Prostate gland (tissue), 2 donors: Measurements from ENCODE around the gene MYO5C. TPM values are rescaled to one million over a fixed set of nuclear protein-coding genes. Genes with fewer than 3 reads are reported as not detected.

ENCODE experiments used
- DNase-seq: peaks from one replicate; pipeline ENCODE4 v3.0.0-alpha.2; 2019; ENCODE audit warnings: low spot score
- H3K27ac ChIP-seq, 2 donors: fragments of 200-600 bp; sonication (generic); 2 replicates each; pipeline ENCODE4 v1.5.1; 2017 to 2019
- H3K27me3 ChIP-seq: fragments of 200-600 bp; sonication (generic); replicated peaks from 2 replicates; pipeline ENCODE4 v1.5.1; 2019; ENCODE audit not compliant: insufficient read depth
- H3K36me3 ChIP-seq, 2 donors: fragments of 200-600 bp; sonication (generic); 1 replicate in 1 of 2; 2 replicates in 1 of 2; pipeline versions ENCODE4 v1.5.1 to v1.8.1; 2017 to 2019
- H3K4me1 ChIP-seq: fragments of 200-600 bp; sonication (generic); replicated peaks from 2 replicates; pipeline ENCODE4 v1.5.1; 2019
- H3K4me3 ChIP-seq, 2 donors: fragments of 200-600 bp; sonication (generic); 2 replicates each; pipeline ENCODE4 v1.5.1; 2017 to 2019
- H3K9me3 ChIP-seq: fragments of 200-600 bp; sonication (generic); 2 replicates; pipeline ENCODE4 v1.5.1; 2017
- CTCF ChIP-seq, 4 experiments: fragments of 200-600 bp in 2 of 4; fragments of 450-650 bp in 2 of 4; sonication (generic) in 2 of 4; IDR thresholded peaks; 1 replicate in 3 of 4; 2 replicates in 1 of 4; pipeline ENCODE4 v1.5.1; 2016 to 2019; ENCODE audit warnings: antibody characterized with exemption in 4 of 4, mild to moderate bottlenecking in 2 of 4, moderate library complexity in 2 of 4
- POLR2A ChIP-seq: fragments of 450-650 bp; IDR thresholded peaks from one replicate; pipeline ENCODE4 v1.6.1; 2016; ENCODE audit warnings: antibody characterized with exemption, mild to moderate bottlenecking
- POLR2AphosphoS5 ChIP-seq: sonication (generic); formaldehyde crosslinking; IDR thresholded peaks from one replicate; pipeline ENCODE4 v1.6.1; 2017; ENCODE audit warnings: antibody characterized with exemption
- WGBS: methylation state at CpG from one replicate; pipeline ENCODE4 v1.1.5; 2018; 5-methylcytosine and 5-hydroxymethylcytosine counted together
- intact Hi-C: fragments of 100-400 bp; cut with DNase I; formaldehyde crosslinking; loops from one replicate; pipeline ENCODE4 v1.14.2; 2022
- total RNA-seq, 2 donors: library from RNA; depleted of rRNA; stranded (reverse); fragments of >200 nt; gene quantifications; one replicate each; pipeline ENCODE4 v1.1.0, GENCODE V29; 2016

Gene MYO5C
- total RNA-seq, 2 donors from 2014 or later = 53.5 to 59.9 TPM

GRCh38 chr15:52221730-52222129 lies 73.9 kb downstream of the MYO5C start:
- Histone ChIP-seq H3K9me3 (no peaks in the 10 kb centered on the region), H3K27ac (no peak overlapping the region), H3K36me3 (no peaks in the 10 kb centered on the region), H3K4me1 (no peaks in the 10 kb centered on the region), H3K4me3 (no peak overlapping the region), H3K27me3 (no peaks in the 10 kb centered on the region)
- TF ChIP-seq POLR2A = no peak
- no peak for TF ChIP-seq POLR2AphosphoS5
- no peak for TF ChIP-seq CTCF (IDR thresholded peaks at IDR 0.05)
- no peak for DNase-seq
- intact Hi-C loops = no loop called here
- 72% methylated on average over 5 of the region's 5 CpGs for WGBS

GRCh38 chr15:52220937-52221660 lies 74.5 kb downstream of the MYO5C start:
- Histone ChIP-seq H3K4me3 (no peak overlapping the region), H3K9me3 (no peaks in the 10 kb centered on the region), H3K4me1 (no peaks in the 10 kb centered on the region), H3K27ac (no peak overlapping the region), H3K36me3 (no peaks in the 10 kb centered on the region), H3K27me3 (no peaks in the 10 kb centered on the region)
- intact Hi-C loops = no loop called here
- 82% methylated on average over 7 of the region's 7 CpGs for WGBS
- DNase-seq = no peak
- TF ChIP-seq POLR2AphosphoS5 = no peak
- TF ChIP-seq POLR2A = no peak
- TF ChIP-seq CTCF (IDR thresholded peaks at IDR 0.05) = no peak

GRCh38 chr15:52220251-52220650 lies 75.4 kb downstream of the MYO5C start:
- H3K27me3 ChIP-seq = no peaks in the 10 kb centered on the region
- H3K4me1 ChIP-seq = no peaks in the 10 kb centered on the region
- no peak for DNase-seq
- no peak overlapping the region for H3K27ac ChIP-seq
- WGBS = 86% methylated on average over 6 of the region's 6 CpGs
- no peak overlapping the region for H3K4me3 ChIP-seq
- H3K36me3 ChIP-seq = no peaks in the 10 kb centered on the region
- intact Hi-C loops = no loop called here
- TF ChIP-seq CTCF (IDR thresholded peaks at IDR 0.05) = no peak
- TF ChIP-seq POLR2AphosphoS5 = no peak
- no peak for TF ChIP-seq POLR2A
- H3K9me3 ChIP-seq = no peaks in the 10 kb centered on the region

- H3K36me3 ChIP-seq = no peaks in the 10 kb centered on the region
- no peak for DNase-seq
- intact Hi-C loops = no loop called here
- no peak for TF ChIP-seq POLR2AphosphoS5
- no peak for TF ChIP-seq POLR2A
- no peak for TF ChIP-seq CTCF (IDR thresholded peaks at IDR 0.05)
- no peak overlapping the region for H3K4me3 ChIP-seq
- no peaks in the 10 kb centered on the region for H3K27me3 ChIP-seq
- H3K4me1 ChIP-seq = no peaks in the 10 kb centered on the region
- 94% methylated on average over 4 of the region's 4 CpGs for WGBS
- no peaks in the 10 kb centered on the region for H3K9me3 ChIP-seq
- H3K27ac ChIP-seq = no peak overlapping the region
These were observed 76.8 kb downstream of the MYO5C start for GRCh38 chr15:52218816-52219215.

GRCh38 chr15:52218371-52218770 lies 77.2 kb downstream of the MYO5C start:
- DNase-seq = no peak
- H3K27ac ChIP-seq = no peak overlapping the region

More at GRCh38 chr15:52218371-52218770, 77.2 kb downstream of the MYO5C start:
- intact Hi-C loops = no loop called here
- 88% methylated on average over 3 of the region's 3 CpGs for WGBS
- Histone ChIP-seq H3K36me3 (no peaks in the 10 kb centered on the region), H3K4me3 (no peak overlapping the region), H3K4me1 (no peaks in the 10 kb centered on the region), H3K27me3 (no peaks in the 10 kb centered on the region), H3K9me3 (no peaks in the 10 kb centered on the region)
- TF ChIP-seq POLR2AphosphoS5 = no peak
- TF ChIP-seq POLR2A = no peak
- TF ChIP-seq CTCF (IDR thresholded peaks at IDR 0.05) = no peak
